Right atrium auricular region (tissue), 2 donors: ENCODE results near the gene SP140. TPM values are rescaled to one million over a fixed set of nuclear protein-coding genes. Genes with fewer than 3 reads are reported as not detected.
"Not testable (repeated sequence)": the region's sequence is repeated elsewhere in the genome, so short reads cannot be mapped to it uniquely, and the experiment has no call there.

Experiments used
- DNase-seq: peaks from one replicate; pipeline ENCODE4 v3.0.0-alpha.2; 2019; ENCODE audit warnings: low spot score
- H3K27ac ChIP-seq, 2 donors: fragments of 200-600 bp; sonication (generic); 1 replicate in 1 of 2; 2 replicates in 1 of 2; pipeline ENCODE4 v1.5.1; 2016 to 2019
- H3K27me3 ChIP-seq, 2 donors: fragments of 200-600 bp; sonication (generic); one replicate each; pipeline versions ENCODE4 v1.5.1 to v1.6.0; 2017 to 2019
- H3K36me3 ChIP-seq: fragments of 200-600 bp; sonication (generic); one replicate; pipeline ENCODE4 v1.5.1; 2016
- H3K4me1 ChIP-seq, 2 donors: fragments of 200-600 bp; sonication (generic); one replicate each; pipeline versions ENCODE4 v1.5.1 to v1.6.0; 2017 to 2019
- H3K4me3 ChIP-seq, 2 donors: fragments of 200-600 bp; sonication (generic); 1 replicate in 1 of 2; 2 replicates in 1 of 2; pipeline ENCODE4 v1.5.1; 2017 to 2019; ENCODE audit warnings: mild to moderate bottlenecking in 1 of 2, moderate library complexity in 1 of 2
- H3K9me3 ChIP-seq, 2 donors: fragments of 200-600 bp; sonication (generic); one replicate each; pipeline ENCODE4 v1.5.1; 2019
- CTCF ChIP-seq, 2 donors: fragments of 200-600 bp; sonication (generic); IDR thresholded peaks; one replicate each; pipeline ENCODE4 v1.5.1; 2019; ENCODE audit warnings: antibody characterized with exemption in 2 of 2
- total RNA-seq, 2 donors: library from RNA; depleted of rRNA; stranded (reverse); fragments of >200 nt; gene quantifications; one replicate each; pipeline ENCODE4 v1.1.0, GENCODE V29; 2016

Gene SP140
- total RNA-seq, 2 donors from 2014 or later, result 0.26 to 0.55 TPM

- no peaks in the 10 kb centered on the region for H3K4me1 ChIP-seq
- H3K9me3 ChIP-seq, result no peaks in the 10 kb centered on the region
- H3K4me3 ChIP-seq, result no peak overlapping the region
- no peaks in the 10 kb centered on the region for H3K27me3 ChIP-seq
- no peaks in the 10 kb centered on the region for H3K36me3 ChIP-seq
- DNase-seq, result no peak
- H3K27ac ChIP-seq, result no peak overlapping the region
- no peak for TF ChIP-seq CTCF (IDR thresholded peaks at IDR 0.05)
These were observed 105.2 kb downstream of the SP140 start for GRCh38 chr2:230330725-230331124.

- TF ChIP-seq CTCF (IDR thresholded peaks at IDR 0.05), result no peak
- Histone ChIP-seq H3K4me3 (no peak overlapping the region), H3K4me1 (no peaks in the 10 kb centered on the region), H3K9me3 (no peaks in the 10 kb centered on the region), H3K27ac (no peak overlapping the region), H3K27me3 (no peaks in the 10 kb centered on the region), H3K36me3 (no peaks in the 10 kb centered on the region)
- DNase-seq, result no peak
These were observed 109.9 kb downstream of the SP140 start for GRCh38 chr2:230335461-230335863.

GRCh38 chr2:230335864-230336506, 110.4 kb downstream of the SP140 start:
- H3K4me1 ChIP-seq, result no peaks in the 10 kb centered on the region
- no peak for TF ChIP-seq CTCF (IDR thresholded peaks at IDR 0.05)
- H3K27me3 ChIP-seq, result no peaks in the 10 kb centered on the region
- no peak for DNase-seq
- H3K36me3 ChIP-seq, result no peaks in the 10 kb centered on the region
- H3K27ac ChIP-seq, result no peak overlapping the region
- no peaks in the 10 kb centered on the region for H3K9me3 ChIP-seq
- no peak overlapping the region for H3K4me3 ChIP-seq

GRCh38 chr2:230341936-230342528, 116.5 kb downstream of the SP140 start:
- H3K27ac ChIP-seq, DNase-seq, H3K4me1 ChIP-seq, H3K36me3 ChIP-seq, H3K27me3 ChIP-seq, H3K4me3 ChIP-seq: not testable (repeated sequence)
- H3K9me3 ChIP-seq, result peaks cover 0 to 25% of the 10 kb centered on the region in 2 donors

- H3K4me3 ChIP-seq, DNase-seq, H3K27ac ChIP-seq, H3K36me3 ChIP-seq, H3K4me1 ChIP-seq, H3K27me3 ChIP-seq: not testable (repeated sequence)
- peaks cover 0 to 27% of the 10 kb centered on the region in 2 donors for H3K9me3 ChIP-seq
These were observed 117.6 kb downstream of the SP140 start for GRCh38 chr2:230343041-230343624.

- no peak for DNase-seq
- no peak for TF ChIP-seq CTCF (IDR thresholded peaks at IDR 0.05)
- H3K27ac ChIP-seq, result no peak overlapping the region
- no peaks in the 10 kb centered on the region for H3K27me3 ChIP-seq
- H3K36me3 ChIP-seq, result no peaks in the 10 kb centered on the region
- H3K4me3 ChIP-seq, result no peak overlapping the region
- H3K4me1 ChIP-seq, result no peaks in the 10 kb centered on the region
- peaks cover 0 to 27% of the 10 kb centered on the region in 2 donors for H3K9me3 ChIP-seq
These were observed 118.2 kb downstream of the SP140 start for GRCh38 chr2:230343747-230344146.
